B cell (primary cell): ENCODE measurements around the gene SLC12A3. TPM values are rescaled to one million over a fixed set of nuclear protein-coding genes. Genes with fewer than 3 reads are reported as not detected.

Experiments used
- ATAC-seq: fragments of 200-7000 bp; cut with Tn5 transposase; one replicate; pipeline ENCODE4 v1.10.0; 2021; ENCODE audit warnings: low read depth, mild to moderate bottlenecking, moderate number of reproducible peaks, moderate library complexity
- CTCF ChIA-PET: fragments of 350-600 bp; sonication (Branson Sonifier 250); formaldehyde crosslinking; loops from one replicate; lab custom pipeline; 2021; ENCODE audit warnings: antibody characterized with exemption, inconsistent platforms; lab: Charles Lee
- POLR2A ChIA-PET: fragments of 350-600 bp; sonication (Branson Sonifier 250); formaldehyde crosslinking; loops from one replicate; lab custom pipeline; 2021; ENCODE audit warnings: antibody characterized with exemption; lab: Charles Lee
- DNase-seq: peaks from one replicate; pipeline ENCODE4 v3.0.0; 2013
- H2AFZ ChIP-seq: 2 replicates; pipeline ENCODE4 v1.6.1; 2012; ENCODE audit warnings: mild to moderate bottlenecking, low read depth, low read length; ENCODE audit not compliant: insufficient read depth, poor library complexity, severe bottlenecking
- H3K27ac ChIP-seq, 2 donors: 1 replicate in 1 of 2; 2 replicates in 1 of 2; pipeline ENCODE4 v1.5.1; 2012 to 2013; ENCODE audit warnings: low read length in 2 of 2, mild to moderate bottlenecking in 2 of 2, moderate library complexity in 1 of 2
- H3K27me3 ChIP-seq, 4 experiments: fragments of 200-600 bp in 1 of 4; sonication (generic) in 1 of 4; replicated peaks in 1 of 4; 1 replicate in 2 of 4; 2 replicates in 2 of 4; pipeline versions ENCODE4 v1.6.1 to v1.7.0; 2013 to 2016; ENCODE audit warnings: low read length in 3 of 4, mild to moderate bottlenecking in 2 of 4, mixed read lengths in 1 of 4, moderate library complexity in 1 of 4; ENCODE audit not compliant: insufficient read depth in 4 of 4, control insufficient read depth in 3 of 4; ENCODE audit errors: control extremely low read depth in 1 of 4
- H3K36me3 ChIP-seq, 2 experiments: replicated peaks in 1 of 2; 1 replicate in 1 of 2; 2 replicates in 1 of 2; pipeline versions ENCODE4 v1.6.1 to v1.7.1; 2013; ENCODE audit warnings: low read length in 1 of 2; ENCODE audit not compliant: insufficient read depth in 2 of 2, control insufficient read depth in 1 of 2; ENCODE audit errors: control extremely low read depth in 1 of 2, extremely low read depth in 1 of 2
- H3K4me1 ChIP-seq, 2 donors: fragments of 200-600 bp in 1 of 2; sonication (generic) in 1 of 2; 1 replicate in 1 of 2; 2 replicates in 1 of 2; pipeline versions ENCODE4 v1.5.1 to v1.6.1; 2013 to 2017; ENCODE audit warnings: low read length in 2 of 2; ENCODE audit not compliant: control insufficient read depth in 2 of 2, insufficient read depth in 2 of 2
- H3K4me2 ChIP-seq: replicated peaks from 2 replicates; pipeline ENCODE3; 2012; ENCODE audit warnings: mild to moderate bottlenecking, low read depth, low read length; ENCODE audit not compliant: poor library complexity, severe bottlenecking
- H3K4me3 ChIP-seq, 5 experiments: fragments of 200-600 bp in 1 of 5; sonication (generic) in 1 of 5; 1 replicate in 3 of 5; 2 replicates in 2 of 5; pipeline versions ENCODE4 v1.5.1 to v1.7.0; 2011 to 2016; ENCODE audit warnings: low read length in 4 of 5, mild to moderate bottlenecking in 4 of 5, low read depth in 2 of 5, control low read depth in 1 of 5, moderate library complexity in 1 of 5; ENCODE audit not compliant: insufficient read depth in 1 of 5; ENCODE audit errors: control extremely low read depth in 1 of 5, extremely low read depth in 1 of 5
- H3K79me2 ChIP-seq: fragments of 200-600 bp; sonication (generic); one replicate; pipeline ENCODE4 v1.6.0; 2016; ENCODE audit warnings: low read length; ENCODE audit not compliant: control insufficient read depth, insufficient read depth
- H3K9ac ChIP-seq: fragments of 200-600 bp; sonication (generic); 2 replicates; pipeline ENCODE4 v1.6.1; 2017; ENCODE audit warnings: mild to moderate bottlenecking, low read length, moderate library complexity
- H3K9me3 ChIP-seq, 3 donors: one replicate each; pipeline versions ENCODE4 v1.6.1 to v1.7.1; 2013; ENCODE audit warnings: low read length in 2 of 3; ENCODE audit not compliant: control insufficient read depth in 2 of 3, insufficient read depth in 1 of 3; ENCODE audit errors: control extremely low read depth in 1 of 3
- H4K20me1 ChIP-seq: 2 replicates; pipeline ENCODE4 v1.6.0; 2012; ENCODE audit warnings: mild to moderate bottlenecking, low read length; ENCODE audit not compliant: insufficient read depth, control insufficient read depth, poor library complexity, severe bottlenecking
- H3K27ac Mint-ChIP-seq: one replicate; pipeline ENCODE4 v1.8.0; 2021; ENCODE audit warnings: mixed read lengths
- H3K27me3 Mint-ChIP-seq: one replicate; pipeline ENCODE4 v1.8.0; 2021; ENCODE audit warnings: mixed read lengths
- H3K4me1 Mint-ChIP-seq: one replicate; pipeline ENCODE4 v1.8.0; 2021; ENCODE audit warnings: mixed read lengths
- H3K4me3 Mint-ChIP-seq: one replicate; pipeline ENCODE4 v1.8.0; 2021; ENCODE audit warnings: mixed read lengths
- H3K9me3 Mint-ChIP-seq: one replicate; pipeline ENCODE4 v1.8.0; 2022; ENCODE audit warnings: mixed read lengths; ENCODE audit not compliant: insufficient read depth
- CTCF ChIP-seq: fragments of 200-600 bp; IDR thresholded peaks from one replicate; pipeline ENCODE4 v1.8.0; 2022; ENCODE audit warnings: antibody characterized with exemption, mild to moderate bottlenecking
- EZH2 ChIP-seq: IDR thresholded peaks from 2 replicates; pipeline ENCODE4 v1.6.1; 2012; ENCODE audit warnings: borderline replicate concordance, low read depth, mild to moderate bottlenecking, moderate library complexity, low read length; ENCODE audit not compliant: insufficient read depth, poor library complexity, severe bottlenecking
- WGBS: methylation state at CpG from one replicate; pipeline ENCODE4 v1.1.5; 2013; ENCODE audit warnings: missing lambda C conversion rate; ENCODE audit not compliant: insufficient coverage; 5-methylcytosine and 5-hydroxymethylcytosine counted together
- intact Hi-C: fragments of 100-400 bp; cut with micrococcal nuclease; formaldehyde crosslinking; loops from one replicate; pipeline ENCODE4 v1.10.0; 2022
- polyA plus RNA-seq: library from polyadenylated mRNA; depleted of rRNA; stranded (reverse); fragments of >200 nt; gene quantifications from 2 replicates; pipeline ENCODE4 v1.2.3, GENCODE V29; 2012
- total RNA-seq, 2 donors: library from RNA; stranded (reverse); fragments of 120-200 nt in 1 of 2; gene quantifications; 1 replicate in 1 of 2; 2 replicates in 1 of 2; pipeline versions ENCODE4 v1.2.3 to v1.2.4, GENCODE V29; 2013 to 2022

SLC12A3 gene
- total and polyA plus RNA-seq, 2 donors (not counting 1 experiment from before 2014, with no cell fraction given) = 1.3 to 4.9 TPM

GRCh38 chr16:56936950-56937349, 71.9 kb downstream of the SLC12A3 start:
- CTCF ChIA-PET = interaction anchor here (0.6 to 10.8 kb wide), 10 partner anchors 8 to 584 kb away, joined by 3 to 140 read pairs (median 4); partner anchors contain the start of gene SLC12A3

More at GRCh38 chr16:56936950-56937349, 71.9 kb downstream of the SLC12A3 start:
- Histone ChIP-seq H3K79me2 (peaks cover 67% of the 10 kb centered on the region), H3K4me2 (no peak overlapping the region), H2AFZ (no peak overlapping the region), H3K4me1 (peaks cover 59 to 75% of the 10 kb centered on the region in 2 donors), H3K27ac (peak overlapping the region in 1 of 2 donors; percentile 50), H3K9ac (no peak overlapping the region), H3K4me3 (no peak overlapping the region), H3K27me3 (no peaks in the 10 kb centered on the region), H3K36me3 (peaks cover 29 to 81% of the 10 kb centered on the region in 2 experiments), H4K20me1 (peaks cover 96% of the 10 kb centered on the region), H3K9me3 (no peaks in the 10 kb centered on the region)
- no peak for ATAC-seq
- H3K27ac Mint-ChIP-seq = peak overlapping the region; percentile 65
- H3K4me3 Mint-ChIP-seq = peak overlapping the region; percentile 92
- H3K9me3 Mint-ChIP-seq = no peaks in the 10 kb centered on the region
- POLR2A ChIA-PET = interaction anchor here (0.6 to 2.0 kb wide), 4 partner anchors 10 to 345 kb away, joined by 3 to 4 read pairs (median 4); partner anchors contain the start of gene NLRC5
- no peak for DNase-seq
- TF ChIP-seq CTCF (no peak), EZH2 (no peak)
- WGBS = 100% methylated on average over 4 of the region's 5 CpGs
- intact Hi-C loops = loop anchor here (10.0 kb wide), 2 partner anchors 228 to 308 kb away; partner anchors contain the start of gene ARL2BP
- H3K27me3 Mint-ChIP-seq = no peaks in the 10 kb centered on the region
- H3K4me1 Mint-ChIP-seq = peaks cover 65% of the 10 kb centered on the region
